GM12878 (cell line): ENCODE data around the gene PITPNM3. TPM values are rescaled to one million over a fixed set of nuclear protein-coding genes. Genes with fewer than 3 reads are reported as not detected.

ENCODE experiments used
- ATAC-seq: fragments of 200-7000 bp; cut with Tn5 transposase; 3 replicates; pipeline ENCODE4 v1.9.1; 2020; ENCODE audit warnings: mild to moderate bottlenecking, moderate library complexity
- BruUV-seq: library from RNA; stranded (reverse); fragments of 400-500 nt; replicated peaks from 2 replicates; lab custom pipeline; 2021; lab: Mats Ljungman, UMichigan
- CTCF ChIA-PET: fragments of 300-600 bp; sonication (Branson Sonifier 250); formaldehyde crosslinking; extraction: SDS; loops from one replicate; lab custom pipeline; 2021; ENCODE audit warnings: inconsistent platforms; lab: Yijun Ruan, JAX
- POLR2A ChIA-PET: fragments of 350-600 bp; formaldehyde crosslinking; extraction: SDS; loops from one replicate; lab custom pipeline; 2021; ENCODE audit warnings: inconsistent platforms; lab: Charles Lee
- RAD21 ChIA-PET: fragments of 300-600 bp; sonication (Branson Sonifier 250); formaldehyde crosslinking; loops from one replicate; lab custom pipeline; 2023; ENCODE audit warnings: antibody characterized with exemption; ENCODE audit not compliant: unreplicated experiment; lab: Charles Lee
- SMC1A ChIA-PET: fragments of 300-600 bp; sonication (Branson Sonifier 250); formaldehyde crosslinking; loops from one replicate; lab custom pipeline; 2023; ENCODE audit not compliant: unreplicated experiment, uncharacterized antibody; lab: Charles Lee
- DNase-seq: peaks from one replicate; pipeline ENCODE4 v3.0.0-alpha.2; 2011; ENCODE audit warnings: low read depth, low spot score
- FAIRE-seq: peaks from 3 replicates; lab custom pipeline; 2011; peaks lifted over from hg19 to GRCh38; lab: Jason Lieb, UNC
- H2AFZ ChIP-seq: 2 replicates; pipeline ENCODE4 v1.6.0; 2011; ENCODE audit warnings: low read depth, low read length, control low read depth; ENCODE audit not compliant: control insufficient read depth
- H3K27ac ChIP-seq: 2 replicates; pipeline ENCODE4 v1.5.1; 2011; ENCODE audit warnings: control low read depth; ENCODE audit not compliant: control insufficient read depth, insufficient read depth
- H3K27me3 ChIP-seq, 2 experiments: replicated peaks in 1 of 2; 2 replicates each; pipeline versions ENCODE4 v1.6.0 to v1.6.1; 2011; ENCODE audit warnings: low read length in 1 of 2; ENCODE audit not compliant: control insufficient read depth in 2 of 2, insufficient read depth in 2 of 2
- H3K36me3 ChIP-seq, 2 experiments: 2 replicates each; pipeline ENCODE4 v1.5.1; 2011; ENCODE audit warnings: low read length in 1 of 2; ENCODE audit not compliant: control insufficient read depth in 2 of 2, insufficient read depth in 2 of 2
- H3K4me1 ChIP-seq: 2 replicates; pipeline ENCODE4 v1.6.1; 2011; ENCODE audit warnings: mild to moderate bottlenecking, low read length, moderate library complexity, mixed read lengths; ENCODE audit not compliant: control insufficient read depth, insufficient read depth
- H3K4me2 ChIP-seq: 2 replicates; pipeline ENCODE4 v1.6.0; 2011; ENCODE audit warnings: control low read depth; ENCODE audit not compliant: control insufficient read depth, insufficient read depth
- H3K4me3 ChIP-seq: fragments of 200-600 bp; sonication (generic); 2 replicates; pipeline ENCODE4 v1.5.1; 2016
- H3K79me2 ChIP-seq: 2 replicates; pipeline ENCODE4 v1.6.0; 2011; ENCODE audit warnings: low read length; ENCODE audit not compliant: control insufficient read depth, insufficient read depth
- H3K9ac ChIP-seq: 2 replicates; pipeline ENCODE4 v1.8.0; 2011; ENCODE audit warnings: low read length, control low read depth, mixed read lengths; ENCODE audit not compliant: control insufficient read depth, insufficient read depth
- H3K9me3 ChIP-seq: replicated peaks from 3 replicates; pipeline ENCODE4 v1.5.1; 2011; ENCODE audit warnings: mild to moderate bottlenecking, low read length; ENCODE audit not compliant: control insufficient read depth, insufficient read depth
- H4K20me1 ChIP-seq: 2 replicates; pipeline ENCODE4 v1.6.0; 2011; ENCODE audit not compliant: control insufficient read depth, insufficient read depth
- ATF2 ChIP-seq: IDR thresholded peaks from 2 replicates; pipeline ENCODE4 v1.6.1; 2012; ENCODE audit warnings: low read length, inconsistent platforms
- CEBPB ChIP-seq, 2 experiments: fragments of 150-350 bp in 1 of 2; IDR thresholded peaks; 2 replicates each; pipeline ENCODE4 v1.6.1; 2012 to 2014; ENCODE audit warnings: low read depth in 2 of 2, low read length in 2 of 2, borderline replicate concordance in 1 of 2, inconsistent platforms in 1 of 2
- FOS ChIP-seq: IDR thresholded peaks from 3 replicates; pipeline ENCODE4 v1.6.1; 2011; ENCODE audit warnings: borderline replicate concordance; ENCODE audit not compliant: insufficient read length; ENCODE audit errors: extremely low read depth
- HDAC2 ChIP-seq: fragments of 200-600 bp; sonication (generic); IDR thresholded peaks from 2 replicates; pipeline ENCODE4 v1.6.1; 2017
- HSF1 ChIP-seq: fragments of 150-350 bp; IDR thresholded peaks from 2 replicates; pipeline ENCODE4 v1.6.1; 2014; ENCODE audit warnings: mild to moderate bottlenecking, low read depth, low read length
- IRF4 ChIP-seq: IDR thresholded peaks from 2 replicates; pipeline ENCODE4 v1.6.1; 2011; ENCODE audit warnings: low read depth, low read length
- JUND ChIP-seq: IDR thresholded peaks from 2 replicates; pipeline ENCODE4 v1.6.1; 2012; ENCODE audit warnings: low read depth, mild to moderate bottlenecking, low read length, improper control_type of control experiment, moderate library complexity
- MYC ChIP-seq: IDR thresholded peaks from 2 replicates; pipeline ENCODE4 v1.6.1; 2011; ENCODE audit warnings: mild to moderate bottlenecking, low read length, moderate library complexity, inconsistent platforms; ENCODE audit not compliant: insufficient read depth, insufficient replicate concordance, insufficient read length, severe bottlenecking
- NFXL1 ChIP-seq: fragments of 450-650 bp; IDR thresholded peaks from 2 replicates; pipeline ENCODE4 v1.6.1; 2017; ENCODE audit warnings: antibody characterized with exemption, mild to moderate bottlenecking, borderline replicate concordance
- NR2C1 ChIP-seq: fragments of 450-650 bp; IDR thresholded peaks from 2 replicates; pipeline ENCODE4 v1.6.1; 2017; ENCODE audit warnings: antibody characterized with exemption, mild to moderate bottlenecking, moderate library complexity
- RBBP5 ChIP-seq: fragments of 200-600 bp; sonication (generic); conservative IDR thresholded peaks from 2 replicates; pipeline ENCODE4 v1.6.1; 2016
- RCOR1 ChIP-seq: conservative IDR thresholded peaks from 2 replicates; pipeline ENCODE4 v1.6.1; 2012; ENCODE audit warnings: low read depth, low read length, improper control_type of control experiment
- ZNF207 ChIP-seq: fragments of 450-650 bp; IDR thresholded peaks from 2 replicates; pipeline ENCODE4 v1.6.1; 2014; ENCODE audit warnings: antibody characterized with exemption, mild to moderate bottlenecking, borderline replicate concordance
- WGBS: methylation state at CpG from one replicate; pipeline ENCODE4 v1.1.6; 2016; ENCODE audit warnings: low lambda C conversion rate; ENCODE audit not compliant: insufficient replicate concordance, insufficient coverage; ENCODE audit errors: missing lambda C conversion rate; 5-methylcytosine and 5-hydroxymethylcytosine counted together
- in situ Hi-C: fragments of 300-500 bp; cut with MboI; formaldehyde crosslinking; loops from 9 replicates; pipeline ENCODE4 v1.14.3; 2018; ENCODE audit warnings: mixed read lengths
- intact Hi-C: fragments of 100-400 bp; cut with micrococcal nuclease; formaldehyde crosslinking; loops from one replicate; pipeline ENCODE4 v1.14.2; 2022; ENCODE audit not compliant: unreplicated experiment
- polyA plus RNA-seq, 11 experiments: library from polyadenylated mRNA; depleted of rRNA in 4 of 11; unstranded in 6 of 11; stranded (reverse) in 5 of 11; fragments of >200 nt; fragmentation: Nextera tagmentation in 4 of 11; fragmentation: Illumina TruSeq in 1 of 11; extraction: Ambion mirVana in 4 of 11; extraction: Trizol in 1 of 11; gene quantifications; 1 replicate in 1 of 11; 2 replicates in 10 of 11; pipeline versions ENCODE4 v1.2.1 to v1.2.3, GENCODE V29; 2011 to 2016; ENCODE audit warnings: inconsistent platforms in 2 of 11, missing spikeins in 2 of 11, low read depth in 1 of 11
- total RNA-seq, 4 experiments: library from RNA; depleted of rRNA in 3 of 4; stranded (reverse); fragments of >200 nt in 3 of 4; fragmentation: Illumina TruSeq in 1 of 4; extraction: Trizol in 1 of 4; gene quantifications; 2 replicates each; pipeline versions ENCODE4 v1.2.1 to v1.2.3, GENCODE V29; 2013 to 2021
- TF ChIP-seq, protein P1 (sequence below): fragments of 450-650 bp; IDR thresholded peaks from 2 replicates; pipeline ENCODE4 v1.6.1; 2017; ENCODE audit warnings: mild to moderate bottlenecking, moderate library complexity
- TF ChIP-seq, protein P2 (sequence below): fragments of 450-650 bp; IDR thresholded peaks from 2 replicates; pipeline ENCODE4 v1.6.1; 2017; ENCODE audit warnings: mild to moderate bottlenecking, low read depth, inconsistent platforms; ENCODE audit not compliant: poor library complexity, severe bottlenecking

Gene PITPNM3
- total and polyA plus RNA-seq, 10 of the 15 experiments (the other 5 are each of a cell fraction or from before 2014, with no cell fraction given) = 0.02 to 0.49 (median 0.19) TPM; not detected in 1

- Histone ChIP-seq H3K79me2 (no peaks in the 10 kb centered on the region), H3K27ac (no peak within 1 kb of the TSS), H3K9ac (no peak within 1 kb of the TSS), H3K36me3 (no peaks in the 10 kb centered on the region), H3K27me3 (no peaks in the 10 kb centered on the region), H3K4me3 (no peak within 1 kb of the TSS), H3K4me2 (no peak within 1 kb of the TSS), H2AFZ (no peak within 1 kb of the TSS), H4K20me1 (no peaks in the 10 kb centered on the region), H3K4me1 (no peaks in the 10 kb centered on the region), H3K9me3 (no peaks in the 10 kb centered on the region; the same call in 1 of the 3 replicates)
- no peak for ATAC-seq
- no peak for FAIRE-seq
- ChIA-PET POLR2A (no interaction called here), RAD21 (interaction anchor here (1.4 kb wide), 1 partner anchor 849 kb away, joined by 5 read pairs; no protein-coding TSS in a partner anchor), CTCF (interaction anchor here (1.1 to 2.2 kb wide), 7 partner anchors 8 to 986 kb away, joined by 3 to 23 read pairs (median 8); no protein-coding TSS in a partner anchor), SMC1A (no interaction called here)
- intact Hi-C loops (loop anchor here (5.0 kb wide), 1 partner anchor 848 kb away; no protein-coding TSS in a partner anchor), in situ Hi-C loops (no loop called here)
- TF ChIP-seq FOS = no peak
- TF ChIP-seq CEBPB (IDR thresholded peaks at IDR 0.05; ENCODE audit: borderline replicate concordance in 1 of 2, low read depth in 2 of 2, low read length in 2 of 2) = no peak
- no peak for TF ChIP-seq RCOR1
- TF ChIP-seq, protein P1, sequence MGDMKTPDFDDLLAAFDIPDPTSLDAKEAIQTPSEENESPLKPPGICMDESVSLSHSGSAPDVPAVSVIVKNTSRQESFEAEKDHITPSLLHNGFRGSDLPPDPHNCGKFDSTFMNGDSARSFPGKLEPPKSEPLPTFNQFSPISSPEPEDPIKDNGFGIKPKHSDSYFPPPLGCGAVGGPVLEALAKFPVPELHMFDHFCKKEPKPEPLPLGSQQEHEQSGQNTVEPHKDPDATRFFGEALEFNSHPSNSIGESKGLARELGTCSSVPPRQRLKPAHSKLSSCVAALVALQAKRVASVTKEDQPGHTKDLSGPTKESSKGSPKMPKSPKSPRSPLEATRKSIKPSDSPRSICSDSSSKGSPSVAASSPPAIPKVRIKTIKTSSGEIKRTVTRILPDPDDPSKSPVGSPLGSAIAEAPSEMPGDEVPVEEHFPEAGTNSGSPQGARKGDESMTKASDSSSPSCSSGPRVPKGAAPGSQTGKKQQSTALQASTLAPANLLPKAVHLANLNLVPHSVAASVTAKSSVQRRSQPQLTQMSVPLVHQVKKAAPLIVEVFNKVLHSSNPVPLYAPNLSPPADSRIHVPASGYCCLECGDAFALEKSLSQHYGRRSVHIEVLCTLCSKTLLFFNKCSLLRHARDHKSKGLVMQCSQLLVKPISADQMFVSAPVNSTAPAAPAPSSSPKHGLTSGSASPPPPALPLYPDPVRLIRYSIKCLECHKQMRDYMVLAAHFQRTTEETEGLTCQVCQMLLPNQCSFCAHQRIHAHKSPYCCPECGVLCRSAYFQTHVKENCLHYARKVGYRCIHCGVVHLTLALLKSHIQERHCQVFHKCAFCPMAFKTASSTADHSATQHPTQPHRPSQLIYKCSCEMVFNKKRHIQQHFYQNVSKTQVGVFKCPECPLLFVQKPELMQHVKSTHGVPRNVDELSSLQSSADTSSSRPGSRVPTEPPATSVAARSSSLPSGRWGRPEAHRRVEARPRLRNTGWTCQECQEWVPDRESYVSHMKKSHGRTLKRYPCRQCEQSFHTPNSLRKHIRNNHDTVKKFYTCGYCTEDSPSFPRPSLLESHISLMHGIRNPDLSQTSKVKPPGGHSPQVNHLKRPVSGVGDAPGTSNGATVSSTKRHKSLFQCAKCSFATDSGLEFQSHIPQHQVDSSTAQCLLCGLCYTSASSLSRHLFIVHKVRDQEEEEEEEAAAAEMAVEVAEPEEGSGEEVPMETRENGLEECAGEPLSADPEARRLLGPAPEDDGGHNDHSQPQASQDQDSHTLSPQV = no peak
- no peak for TF ChIP-seq RBBP5
- no peak for TF ChIP-seq IRF4
- TF ChIP-seq, protein P2, sequence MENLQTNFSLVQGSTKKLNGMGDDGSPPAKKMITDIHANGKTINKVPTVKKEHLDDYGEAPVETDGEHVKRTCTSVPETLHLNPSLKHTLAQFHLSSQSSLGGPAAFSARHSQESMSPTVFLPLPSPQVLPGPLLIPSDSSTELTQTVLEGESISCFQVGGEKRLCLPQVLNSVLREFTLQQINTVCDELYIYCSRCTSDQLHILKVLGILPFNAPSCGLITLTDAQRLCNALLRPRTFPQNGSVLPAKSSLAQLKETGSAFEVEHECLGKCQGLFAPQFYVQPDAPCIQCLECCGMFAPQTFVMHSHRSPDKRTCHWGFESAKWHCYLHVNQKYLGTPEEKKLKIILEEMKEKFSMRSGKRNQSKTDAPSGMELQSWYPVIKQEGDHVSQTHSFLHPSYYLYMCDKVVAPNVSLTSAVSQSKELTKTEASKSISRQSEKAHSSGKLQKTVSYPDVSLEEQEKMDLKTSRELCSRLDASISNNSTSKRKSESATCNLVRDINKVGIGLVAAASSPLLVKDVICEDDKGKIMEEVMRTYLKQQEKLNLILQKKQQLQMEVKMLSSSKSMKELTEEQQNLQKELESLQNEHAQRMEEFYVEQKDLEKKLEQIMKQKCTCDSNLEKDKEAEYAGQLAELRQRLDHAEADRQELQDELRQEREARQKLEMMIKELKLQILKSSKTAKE = no peak
- TF ChIP-seq HSF1 = no peak
- no peak for TF ChIP-seq ATF2
- no peak for TF ChIP-seq HDAC2
- TF ChIP-seq ZNF207 = no peak
- no peak for TF ChIP-seq JUND
- TF ChIP-seq NR2C1 = no peak
- no peak for TF ChIP-seq NFXL1
- TF ChIP-seq MYC = no peak
- DNase-seq = no peak
- WGBS = 64% methylated on average over 16 of the region's 16 CpGs
- BruUV-seq = no TSS peak
These were observed 121.3 kb downstream of the PITPNM3 start, which contains the start of gene AIPL1 for GRCh38 chr17:6435051-6435450. AIPL1 (minus strand) TSS chr17:6435121; CDS start chr17:6435104, 17 bp downstream.
